ENCODE data around the gene IFNA13. TPM values are rescaled to one million over a fixed set of nuclear protein-coding genes. Genes with fewer than 3 reads are reported as not detected.

IFNA13 gene
- total and polyA plus RNA-seq, 4 donors, result not detected

DNA sequence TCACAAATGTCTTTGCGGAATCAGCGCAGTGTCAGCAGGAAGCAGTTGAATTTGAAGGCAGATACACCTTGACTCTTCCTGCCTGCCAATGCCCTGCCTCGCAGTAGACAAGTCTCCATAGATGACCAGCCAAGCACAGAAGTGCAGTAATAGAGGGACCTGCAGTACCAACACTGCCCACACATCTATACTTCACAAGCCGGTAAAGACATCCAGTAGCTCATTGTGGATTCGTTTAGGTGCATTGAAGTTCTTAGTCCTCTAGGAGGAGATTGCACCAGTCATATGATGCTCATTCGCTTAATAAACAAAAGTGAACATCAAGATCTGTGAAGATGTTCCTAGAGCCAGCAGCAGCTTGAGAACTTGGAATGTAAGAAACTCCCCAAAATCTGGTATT, 24.4 kb upstream of the IFNA13 start:
- H3K27me3 ChIP-seq (ENCODE audit: control insufficient read depth in 3 of 3, insufficient read depth in 3 of 3, low read length in 2 of 3), result peaks cover 0 to 47% (median 20%) of the 10 kb centered on the region in 3 donors
- H3K9ac ChIP-seq (ENCODE audit: insufficient read depth in 1 of 2, low read length in 2 of 2), result no peak overlapping the region
- no peaks in the 10 kb centered on the region for H3K36me3 ChIP-seq (ENCODE audit: control insufficient read depth in 4 of 4, insufficient read depth in 4 of 4, low read length in 4 of 4)
- no peak for DNase-seq
- H3K9me3 ChIP-seq (ENCODE audit: control insufficient read depth in 4 of 4, insufficient read depth in 3 of 4, low read length in 3 of 4), result no peaks in the 10 kb centered on the region
- 77 to 85% methylated on average over 6 of the region's 6 CpGs for WGBS, 2 donors
- H3K4me3 ChIP-seq, result no peak overlapping the region
- TF ChIP-seq, protein P1, sequence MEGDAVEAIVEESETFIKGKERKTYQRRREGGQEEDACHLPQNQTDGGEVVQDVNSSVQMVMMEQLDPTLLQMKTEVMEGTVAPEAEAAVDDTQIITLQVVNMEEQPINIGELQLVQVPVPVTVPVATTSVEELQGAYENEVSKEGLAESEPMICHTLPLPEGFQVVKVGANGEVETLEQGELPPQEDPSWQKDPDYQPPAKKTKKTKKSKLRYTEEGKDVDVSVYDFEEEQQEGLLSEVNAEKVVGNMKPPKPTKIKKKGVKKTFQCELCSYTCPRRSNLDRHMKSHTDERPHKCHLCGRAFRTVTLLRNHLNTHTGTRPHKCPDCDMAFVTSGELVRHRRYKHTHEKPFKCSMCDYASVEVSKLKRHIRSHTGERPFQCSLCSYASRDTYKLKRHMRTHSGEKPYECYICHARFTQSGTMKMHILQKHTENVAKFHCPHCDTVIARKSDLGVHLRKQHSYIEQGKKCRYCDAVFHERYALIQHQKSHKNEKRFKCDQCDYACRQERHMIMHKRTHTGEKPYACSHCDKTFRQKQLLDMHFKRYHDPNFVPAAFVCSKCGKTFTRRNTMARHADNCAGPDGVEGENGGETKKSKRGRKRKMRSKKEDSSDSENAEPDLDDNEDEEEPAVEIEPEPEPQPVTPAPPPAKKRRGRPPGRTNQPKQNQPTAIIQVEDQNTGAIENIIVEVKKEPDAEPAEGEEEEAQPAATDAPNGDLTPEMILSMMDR (IDR thresholded peaks at IDR 0.05; ENCODE audit: control extremely low read depth, extremely low read depth), result no peak
- peaks cover 0 to 5% (median 0%) of the 10 kb centered on the region in 5 donors for H3K4me1 ChIP-seq (ENCODE audit: control insufficient read depth in 5 of 5, insufficient read depth in 5 of 5, low read length in 5 of 5)
- no peak overlapping the region for H3K27ac ChIP-seq (ENCODE audit: low read depth in 1 of 2, low read length in 1 of 2)
- no peak for ATAC-seq (ENCODE audit: insufficient read depth, low FRiP score)

DNA sequence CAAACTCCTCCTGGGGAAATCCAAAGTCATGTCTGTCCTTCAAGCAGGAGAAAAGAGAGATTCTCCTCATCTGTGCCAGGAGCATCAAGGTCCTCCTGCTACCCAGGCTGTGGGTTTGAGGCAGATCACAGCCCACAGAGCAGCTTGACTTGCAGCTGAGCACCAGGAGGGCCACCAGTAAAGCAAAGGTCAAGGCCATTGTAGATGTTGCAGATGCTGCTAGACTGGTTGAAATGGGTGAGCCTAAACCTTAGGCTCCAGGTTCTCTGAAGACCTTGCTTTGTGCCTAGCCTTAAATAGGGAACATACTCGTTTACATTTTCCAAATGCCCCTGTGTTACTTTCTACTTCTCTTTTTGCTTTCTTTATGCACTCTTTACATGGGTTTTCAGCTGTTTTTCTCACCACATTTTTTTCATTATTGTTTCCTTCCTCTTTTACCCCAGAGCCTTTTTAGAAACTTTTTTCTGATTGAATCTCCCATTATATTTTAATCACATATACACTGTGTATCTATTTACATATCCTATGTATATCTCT, 17.3 kb upstream of the IFNA13 start, which contains the start of gene IFNA2:
TSS of gene IFNA2 (minus strand) at position 268 of the 540 bp plus-strand sequence. CDS start at position 199, 69 bp downstream.
- Histone ChIP-seq H3K9ac (ENCODE audit: insufficient read depth in 1 of 2, low read length in 2 of 2) (no peak within 1 kb of the TSS), H3K9me3 (ENCODE audit: control insufficient read depth in 4 of 4, insufficient read depth in 3 of 4, low read length in 3 of 4) (no peaks in the 10 kb centered on the region), H3K36me3 (ENCODE audit: control insufficient read depth in 4 of 4, insufficient read depth in 4 of 4, low read length in 4 of 4) (no peaks in the 10 kb centered on the region), H3K4me1 (ENCODE audit: control insufficient read depth in 5 of 5, insufficient read depth in 5 of 5, low read length in 5 of 5) (no peaks in the 10 kb centered on the region), H3K27ac (ENCODE audit: low read depth in 1 of 2, low read length in 1 of 2) (no peak within 1 kb of the TSS), H3K4me3 (no peak within 1 kb of the TSS), H3K27me3 (ENCODE audit: control insufficient read depth in 3 of 3, insufficient read depth in 3 of 3, low read length in 2 of 3) (peaks cover 0 to 2% (median 0%) of the 10 kb centered on the region in 3 donors)
- DNase-seq (no peak), ATAC-seq (ENCODE audit: insufficient read depth, low FRiP score) (no peak)
- WGBS, 2 donors, result 24 to 39% methylated on average over 1 of the region's 1 CpG
- TF ChIP-seq, protein P1 (IDR thresholded peaks at IDR 0.05; ENCODE audit: control extremely low read depth, extremely low read depth), result no peak

DNA sequence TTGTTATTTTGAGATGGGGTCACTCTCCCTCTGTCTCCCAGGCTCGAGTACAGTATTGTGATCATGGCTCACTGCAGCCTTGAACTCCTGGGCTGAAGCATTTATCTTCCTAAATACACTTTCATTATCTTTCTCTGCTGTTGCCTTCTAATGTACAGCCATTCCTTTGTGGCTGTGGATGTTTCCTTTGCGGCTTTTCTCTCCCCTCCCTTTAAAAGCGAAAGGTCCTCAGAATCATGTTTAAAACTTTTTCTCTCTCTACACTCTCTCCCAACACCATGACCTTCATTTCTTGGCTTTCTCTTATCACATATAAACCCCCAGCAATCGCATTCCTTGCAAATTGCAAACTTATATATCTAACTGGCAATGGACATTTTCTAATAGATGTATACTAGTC, 15.8 kb upstream of the IFNA13 start:
- no peaks in the 10 kb centered on the region for H3K36me3 ChIP-seq (ENCODE audit: control insufficient read depth in 4 of 4, insufficient read depth in 4 of 4, low read length in 4 of 4)
- H3K27ac ChIP-seq (ENCODE audit: low read depth in 1 of 2, low read length in 1 of 2), result no peak overlapping the region
- ATAC-seq (ENCODE audit: insufficient read depth, low FRiP score) (no peak), DNase-seq (no peak)
- TF ChIP-seq, protein P1 (IDR thresholded peaks at IDR 0.05; ENCODE audit: control extremely low read depth, extremely low read depth), result no peak
- H3K9ac ChIP-seq (ENCODE audit: insufficient read depth in 1 of 2, low read length in 2 of 2), result no peak overlapping the region
- no peaks in the 10 kb centered on the region for H3K4me1 ChIP-seq (ENCODE audit: control insufficient read depth in 5 of 5, insufficient read depth in 5 of 5, low read length in 5 of 5)
- H3K9me3 ChIP-seq (ENCODE audit: control insufficient read depth in 4 of 4, insufficient read depth in 3 of 4, low read length in 3 of 4), result no peaks in the 10 kb centered on the region
- 60 to 71% methylated on average over 4 of the region's 4 CpGs for WGBS, 2 donors
- no peaks in the 10 kb centered on the region for H3K27me3 ChIP-seq (ENCODE audit: control insufficient read depth in 3 of 3, insufficient read depth in 3 of 3, low read length in 2 of 3)
- H3K4me3 ChIP-seq, result no peak overlapping the region

Data from lung (tissue), 12 donors.